ENCODE measurements around the gene ANKRD33. TPM values are rescaled to one million over a fixed set of nuclear protein-coding genes. Genes with fewer than 3 reads are reported as not detected.

ANKRD33 gene
- total RNA-seq, 4 donors from 2014 or later: 0.60 to 0.66 TPM; not detected in 2

GRCh38 chr12:51925346-51926063, 37.6 kb downstream of the ANKRD33 start:
- 68 to 75% methylated on average over 3 of the region's 3 CpGs for WGBS, 2 donors
- DNase-seq (ENCODE audit: low spot score in 2 of 2): no peak
- Histone ChIP-seq H3K27me3 (no peaks in the 10 kb centered on the region), H3K9me3 (no peaks in the 10 kb centered on the region), H3K4me1 (peaks cover 0 to 40% (median 16%) of the 10 kb centered on the region in 4 donors), H3K36me3 (no peaks in the 10 kb centered on the region), H3K27ac (no peak overlapping the region), H3K4me3 (no peak overlapping the region)
- TF ChIP-seq EP300 (IDR thresholded peaks at IDR 0.05) (no peak), POLR2A (IDR thresholded peaks at IDR 0.05) (no peak), CTCF (IDR thresholded peaks at IDR 0.05) (no peak)

GRCh38 chr12:51926064-51926632, 38.2 kb downstream of the ANKRD33 start:
- H3K4me1 ChIP-seq: peaks cover 0 to 33% (median 16%) of the 10 kb centered on the region in 4 donors
- no peaks in the 10 kb centered on the region for H3K36me3 ChIP-seq
- no peaks in the 10 kb centered on the region for H3K9me3 ChIP-seq
- no peak overlapping the region for H3K4me3 ChIP-seq
- WGBS, 2 donors: 73 to 78% methylated on average over 8 of the region's 8 CpGs
- no peak for DNase-seq (ENCODE audit: low spot score in 2 of 2)
- no peak overlapping the region for H3K27ac ChIP-seq
- no peaks in the 10 kb centered on the region for H3K27me3 ChIP-seq
- TF ChIP-seq CTCF (IDR thresholded peaks at IDR 0.05) (no peak), EP300 (IDR thresholded peaks at IDR 0.05) (no peak), POLR2A (IDR thresholded peaks at IDR 0.05) (no peak)

- no peaks in the 10 kb centered on the region for H3K9me3 ChIP-seq
- H3K4me3 ChIP-seq: no peak overlapping the region
- H3K27ac ChIP-seq: no peak overlapping the region
- no peaks in the 10 kb centered on the region for H3K27me3 ChIP-seq
- H3K36me3 ChIP-seq: no peaks in the 10 kb centered on the region
- peaks cover 0 to 28% (median 16%) of the 10 kb centered on the region in 4 donors for H3K4me1 ChIP-seq
- no peak for DNase-seq (ENCODE audit: low spot score in 2 of 2)
- TF ChIP-seq CTCF (IDR thresholded peaks at IDR 0.05) (peak in 3 of 5 experiments; percentile 13 to 30 (median 13)), POLR2A (IDR thresholded peaks at IDR 0.05) (no peak), EP300 (IDR thresholded peaks at IDR 0.05) (no peak)
- 88 to 94% methylated on average over 2 of the region's 2 CpGs for WGBS, 2 donors
These were observed 38.8 kb downstream of the ANKRD33 start for GRCh38 chr12:51926718-51927117.

GRCh38 chr12:51932218-51933076, 44.5 kb downstream of the ANKRD33 start:
- TF ChIP-seq EP300 (IDR thresholded peaks at IDR 0.05) (no peak), POLR2A (IDR thresholded peaks at IDR 0.05) (no peak), CTCF (IDR thresholded peaks at IDR 0.05) (no peak)
- Histone ChIP-seq H3K36me3 (no peaks in the 10 kb centered on the region), H3K27ac (no peak overlapping the region), H3K4me1 (no peaks in the 10 kb centered on the region), H3K9me3 (no peaks in the 10 kb centered on the region), H3K4me3 (no peak overlapping the region), H3K27me3 (no peaks in the 10 kb centered on the region)
- WGBS, 2 donors: 79% methylated on average over 5 of the region's 5 CpGs
- DNase-seq (ENCODE audit: low spot score in 2 of 2): no peak

Measured in tibial nerve (tissue), 4 donors.